Kidney tubule cell (primary cell): ENCODE data around the gene NKX2-2.
A peak's percentile ranks its signal among the peaks of the same experiment; 100 is the strongest.

Experiments
- DNase-seq: peaks from one replicate; pipeline ENCODE4 v3.0.0-alpha.2; 2018; ENCODE audit warnings: low spot score

NKX2-2 gene

DNA sequence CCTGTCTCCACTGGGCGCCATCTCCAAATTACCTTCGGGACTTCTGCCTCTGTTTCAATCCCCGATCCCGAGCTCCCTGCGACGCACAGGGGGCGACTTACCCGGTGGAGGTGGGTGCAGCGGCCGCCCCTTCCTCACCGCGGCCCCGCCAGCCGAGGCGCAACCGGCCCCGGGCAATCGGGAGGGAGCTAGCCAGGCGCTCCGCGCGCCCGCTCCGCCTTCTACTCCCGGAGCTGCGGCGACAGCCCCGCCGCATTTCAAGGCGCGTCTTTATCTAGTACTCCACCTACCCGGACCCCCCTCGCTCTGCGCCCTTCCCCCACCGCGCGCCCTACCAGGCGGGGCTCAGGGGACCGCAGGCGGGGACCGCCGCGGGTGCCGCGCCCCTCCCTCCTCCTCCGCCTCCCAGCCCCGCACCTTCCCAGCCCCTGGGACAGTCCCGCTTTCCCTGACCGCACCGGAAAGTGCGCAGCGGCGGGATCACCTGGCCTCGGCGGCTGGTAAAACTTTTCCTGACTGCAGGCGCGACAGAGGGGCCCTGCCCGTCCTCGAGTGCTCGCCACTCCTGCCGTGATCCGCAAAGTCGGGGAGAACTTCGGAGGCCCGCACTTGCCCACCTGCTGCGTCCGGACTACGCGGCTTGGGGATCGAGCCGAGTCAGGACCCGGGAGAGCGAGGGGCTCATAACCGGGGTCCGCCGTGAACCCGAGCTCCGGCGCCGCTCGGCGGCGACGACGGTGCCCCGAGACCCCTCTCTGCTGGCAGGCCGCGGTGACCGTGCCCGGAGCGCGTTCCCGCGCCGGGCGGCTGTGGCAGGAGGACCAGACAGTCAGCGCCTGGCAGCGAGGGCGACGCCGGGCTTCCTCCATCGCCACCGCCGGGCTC, 8.0 kb upstream of the NKX2-2 start:
- no peak for DNase-seq

DNA sequence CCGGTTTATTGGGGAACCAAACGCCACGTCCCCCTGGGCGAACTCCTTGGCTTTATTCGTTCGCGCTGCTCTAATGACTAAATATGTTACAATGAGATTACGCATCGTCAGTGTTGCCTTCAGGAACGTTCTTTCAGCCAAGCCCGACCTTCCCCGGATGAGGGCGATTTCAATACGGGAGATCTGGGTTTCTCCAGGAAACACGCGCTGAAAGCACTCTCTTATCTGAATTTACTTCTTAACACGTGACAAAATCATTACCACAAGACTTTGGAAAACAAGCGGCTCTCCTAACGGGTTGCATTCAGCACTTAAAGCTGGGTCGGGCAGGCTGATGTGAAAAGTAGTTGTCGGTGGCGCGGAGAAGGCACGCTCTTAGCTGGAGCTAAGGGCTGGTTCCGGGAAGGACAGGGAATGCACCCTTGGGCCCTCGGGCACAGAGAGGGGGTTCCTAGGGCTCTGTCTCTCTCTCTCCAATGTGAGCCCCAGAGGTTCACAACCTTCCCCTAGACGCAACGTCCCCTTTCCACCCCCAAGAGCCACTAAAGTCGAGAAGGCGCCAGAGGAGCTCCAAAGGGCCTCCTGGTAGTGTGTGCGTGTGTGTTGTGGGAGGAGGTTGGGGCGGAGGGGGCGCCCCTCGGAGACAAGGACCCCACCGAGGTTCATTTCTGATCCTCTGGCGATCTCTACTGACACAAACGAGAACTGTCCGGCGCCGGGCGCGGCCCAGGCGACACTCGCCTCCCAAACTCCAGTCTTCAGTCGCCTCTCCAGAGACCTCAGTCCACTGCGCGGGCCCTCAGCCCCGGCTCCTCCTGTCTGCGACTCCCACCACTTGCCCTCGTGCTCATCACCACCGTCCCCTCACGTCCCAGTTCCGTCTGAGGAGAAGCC, 7.1 kb upstream of the NKX2-2 start:
- DNase-seq: peak; percentile 20

DNA sequence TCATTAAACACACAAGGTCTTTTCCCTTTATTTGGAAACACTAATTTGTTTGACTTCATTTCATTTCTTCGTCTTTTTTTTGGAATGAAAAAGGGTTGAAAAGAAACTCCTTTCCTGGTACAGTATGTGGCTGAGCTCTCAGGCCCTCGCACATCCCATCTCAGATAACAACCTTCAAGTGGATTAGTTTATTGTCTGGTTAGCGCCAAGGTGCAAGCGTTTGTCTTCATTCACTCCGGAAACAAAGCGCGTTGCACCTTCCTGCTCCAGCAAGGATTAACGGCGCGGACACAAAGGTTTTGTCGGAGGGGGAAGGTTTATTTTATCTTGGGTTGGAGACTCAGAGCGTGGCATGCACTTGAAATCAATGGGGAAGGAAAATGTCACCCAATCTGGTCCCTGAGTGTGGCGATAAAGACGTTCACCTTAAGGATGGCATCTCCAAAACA, 5.3 kb upstream of the NKX2-2 start:
- no peak for DNase-seq

DNA sequence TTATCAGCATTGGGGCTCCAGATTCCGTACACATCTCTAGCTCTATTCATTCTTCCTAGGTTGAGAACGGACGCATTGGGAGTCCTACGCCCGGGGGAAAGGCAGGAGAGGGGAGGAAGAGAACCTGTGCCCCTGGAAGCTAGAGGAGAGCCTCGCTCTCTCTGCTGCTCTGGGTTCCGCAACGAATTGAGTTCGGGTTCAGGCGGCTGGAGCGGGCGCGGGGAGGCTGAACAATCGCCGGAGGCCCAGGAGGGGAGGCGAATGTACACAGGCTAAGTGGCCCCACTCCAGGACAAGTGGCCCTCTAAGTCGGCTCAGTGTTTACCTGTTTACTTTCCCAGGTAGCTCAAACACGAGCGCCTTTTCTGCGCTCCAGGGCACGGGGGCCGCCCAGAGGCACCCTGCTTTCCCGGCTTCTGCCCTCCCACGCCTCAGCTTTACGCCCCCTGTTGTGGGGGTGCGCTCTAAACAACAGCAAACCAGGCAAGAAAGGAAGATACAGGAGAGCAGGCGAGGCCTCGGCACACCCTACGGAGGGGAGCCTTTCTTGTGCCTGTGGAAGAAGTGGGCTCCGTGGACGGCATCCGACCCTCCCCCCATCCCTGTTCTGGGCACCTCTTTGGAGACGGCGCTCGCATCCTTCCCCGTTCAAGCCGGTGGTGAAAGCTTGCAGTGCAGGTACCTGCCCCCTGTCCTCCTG, 4.6 kb upstream of the NKX2-2 start:
- DNase-seq: no peak

DNA sequence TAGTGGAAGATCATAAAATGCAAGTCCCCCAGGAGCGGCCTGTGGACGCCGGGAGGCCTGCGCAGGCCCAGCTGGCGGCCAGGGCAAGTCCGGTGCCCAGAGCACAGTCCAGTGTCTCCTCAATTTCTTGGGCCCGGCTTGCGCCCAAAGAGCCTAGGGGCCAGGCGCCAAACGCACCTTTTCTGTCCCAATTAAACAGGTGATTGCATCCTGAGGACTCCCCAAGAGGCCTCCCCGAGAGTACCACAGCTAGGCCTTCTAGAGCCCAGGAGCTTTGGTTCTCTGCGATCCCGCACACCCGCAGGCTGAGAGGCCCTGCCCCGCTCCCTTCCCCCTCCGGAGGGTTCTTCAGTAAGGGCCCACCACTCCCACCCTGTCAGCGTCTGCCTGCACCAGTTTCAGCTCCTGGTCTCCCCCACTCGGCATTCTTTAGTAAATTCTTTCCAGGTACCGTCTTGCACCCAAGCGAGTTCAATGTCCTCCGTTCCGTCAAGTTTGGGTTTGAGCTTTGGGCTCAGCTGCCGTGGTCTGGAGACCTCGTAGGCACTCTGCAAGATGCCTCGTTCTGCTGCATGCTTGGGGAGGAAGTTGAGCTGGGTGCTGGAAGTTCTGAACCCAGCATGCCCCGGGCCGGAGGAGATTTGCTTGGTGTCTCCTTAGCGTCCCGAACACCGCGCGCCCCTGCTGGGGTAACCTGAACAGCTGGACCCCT, 3.9 kb upstream of the NKX2-2 start:
- DNase-seq: no peak

DNA sequence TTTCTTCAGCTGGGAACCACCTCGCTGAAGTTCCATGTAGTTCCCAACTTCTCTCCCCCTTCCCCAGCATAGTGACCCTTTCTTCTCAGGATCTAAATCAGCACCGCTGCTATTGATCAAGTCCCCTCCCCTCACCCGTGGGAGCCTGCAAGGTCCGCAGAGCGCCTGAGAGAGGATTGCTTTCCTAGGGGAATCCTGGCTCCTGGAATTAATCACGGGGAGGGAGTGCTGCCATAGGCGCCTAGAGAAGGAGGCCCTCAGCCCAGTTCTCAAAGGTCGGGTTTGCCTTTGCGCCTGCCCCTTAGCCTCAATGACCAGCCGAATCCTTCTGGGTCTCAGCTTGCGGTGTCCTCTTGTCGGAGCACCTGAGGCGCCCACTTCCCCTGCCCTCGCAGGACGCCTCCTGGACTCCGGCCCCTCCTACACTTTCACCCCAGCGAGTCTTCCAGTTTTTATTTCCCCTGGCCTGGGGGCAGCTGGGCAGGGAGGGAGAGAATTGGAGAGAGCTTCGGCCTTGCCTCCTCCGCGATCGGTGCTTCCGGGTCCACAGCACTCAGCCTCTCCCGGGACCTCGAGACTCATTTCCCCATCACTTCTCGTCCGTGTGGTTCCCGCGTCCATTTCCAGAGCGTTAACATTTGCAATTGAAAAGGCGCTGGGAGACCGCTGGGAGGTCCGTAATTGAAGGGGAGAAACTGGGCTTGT, 3.1 kb upstream of the NKX2-2 start:
- no peak for DNase-seq

DNA sequence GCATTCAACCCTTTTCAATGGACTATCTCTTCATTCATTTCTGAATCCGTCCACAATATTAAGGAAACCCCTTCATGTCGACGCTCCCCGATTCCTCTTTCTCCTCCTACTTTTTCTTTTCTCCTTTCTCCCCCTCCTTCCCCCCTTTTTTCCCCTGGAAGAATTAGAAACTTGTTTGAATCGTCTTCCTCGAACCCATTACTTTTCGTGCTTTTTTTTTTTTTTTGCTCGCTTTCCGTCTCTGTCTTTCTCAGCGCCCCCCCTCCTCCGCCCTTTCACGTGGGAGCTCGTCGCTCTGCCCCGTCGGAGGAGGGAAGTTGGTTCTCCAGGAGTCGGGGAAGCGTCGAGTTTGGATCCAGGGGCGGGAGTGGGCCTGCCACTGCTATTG, 2.3 kb upstream of the NKX2-2 start:
- DNase-seq: no peak

DNA sequence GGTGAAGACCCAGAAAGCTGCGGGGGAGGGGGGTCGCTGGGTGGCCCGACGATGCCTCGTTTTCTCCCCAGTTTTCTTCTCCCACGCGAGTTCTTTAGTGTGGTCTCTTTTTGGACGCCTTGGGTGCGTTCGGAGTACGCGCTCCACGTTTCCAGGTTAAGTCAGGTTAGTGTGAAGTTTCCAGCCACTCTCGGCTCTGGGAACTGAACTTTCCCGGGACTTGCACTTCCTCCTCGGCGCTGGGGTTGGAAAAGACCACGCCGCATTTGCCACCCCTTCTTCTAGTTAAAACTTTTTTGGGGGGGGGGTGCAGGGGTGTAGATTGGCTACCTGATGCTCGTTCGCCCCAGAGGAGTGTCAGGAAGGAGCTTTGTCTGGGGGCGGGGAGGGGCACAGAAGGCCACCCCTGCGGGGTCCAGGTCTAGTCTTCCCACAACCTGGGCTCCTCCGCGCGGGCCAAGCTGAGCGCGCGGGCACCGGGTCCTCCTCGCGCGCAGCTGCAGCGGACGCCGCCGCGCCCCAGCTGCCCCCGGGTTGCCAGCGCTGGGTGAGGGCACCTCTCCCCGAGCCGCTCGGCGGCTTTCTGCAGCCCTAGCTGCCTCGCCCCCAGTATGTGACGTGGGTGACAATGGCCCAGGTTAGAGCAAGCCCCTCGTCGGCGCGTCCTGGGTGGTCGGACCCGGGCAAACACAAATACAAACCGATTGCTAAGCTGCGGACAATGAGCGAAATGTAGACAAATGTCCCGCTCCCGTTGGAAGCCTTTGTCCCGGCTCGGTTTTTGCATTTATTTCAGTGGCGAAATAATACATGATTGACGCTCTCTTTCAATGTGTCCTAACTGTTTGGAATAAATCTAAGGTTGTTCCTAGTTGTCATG, 1.7 kb upstream of the NKX2-2 start:
- DNase-seq: no peak

DNA sequence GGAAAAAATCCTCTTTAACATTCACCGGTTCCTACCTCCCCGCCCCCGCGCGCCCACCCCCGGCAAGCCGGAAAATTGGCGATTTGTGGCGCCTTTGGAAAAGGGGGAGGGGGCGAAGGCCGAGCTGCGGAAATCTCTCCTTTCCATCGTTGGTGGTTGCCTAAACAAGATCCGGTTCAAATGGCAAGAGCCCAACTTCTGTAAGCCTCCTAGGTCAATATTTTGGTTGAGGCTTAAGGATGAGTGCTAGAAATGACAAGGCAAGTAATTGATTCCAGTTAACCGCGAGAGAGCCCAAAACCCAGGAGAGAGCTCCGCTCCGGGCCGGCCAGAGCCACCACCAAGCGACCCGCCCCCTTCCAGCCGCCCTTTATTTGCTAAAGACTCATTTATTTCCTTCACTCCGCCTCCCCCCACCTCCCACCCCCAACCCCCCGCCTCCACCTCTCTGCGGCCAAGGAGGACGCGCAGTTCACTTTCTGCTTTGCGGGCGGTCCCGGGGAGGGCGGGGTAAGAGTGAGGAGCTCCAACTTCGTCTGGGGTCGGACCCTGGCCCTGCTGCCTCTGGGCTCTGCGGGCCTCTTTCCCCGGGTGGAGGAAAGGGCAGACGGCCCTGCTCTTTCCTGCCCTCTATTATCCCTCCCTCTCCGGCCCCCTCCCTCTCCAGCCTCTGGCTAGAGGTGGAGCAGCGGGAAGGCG, 838 bp upstream of the NKX2-2 start:
- no peak for DNase-seq

DNA sequence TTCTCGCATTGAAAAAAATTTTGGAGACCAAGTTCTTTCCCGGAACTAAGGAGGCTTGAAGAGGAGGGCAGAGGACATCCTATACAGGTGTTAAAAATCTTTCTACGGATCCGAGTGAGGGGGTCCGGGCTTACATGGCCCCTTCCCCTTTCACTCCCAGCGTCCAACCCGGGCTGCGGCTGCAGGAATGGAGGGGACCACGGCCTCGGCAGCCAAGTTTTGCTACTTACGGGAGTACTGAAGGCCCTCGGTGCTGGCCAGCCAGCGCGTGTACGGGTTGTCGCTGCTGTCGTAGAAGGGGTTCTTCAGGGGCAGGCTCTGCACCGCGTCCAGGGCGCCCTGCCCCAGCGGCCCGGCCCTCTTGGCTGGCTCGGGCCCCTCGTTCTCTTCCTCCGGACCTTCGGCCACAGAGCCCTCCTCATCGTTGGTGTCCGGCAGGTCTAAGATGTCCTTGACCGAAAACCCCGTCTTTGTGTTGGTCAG, 642 bp downstream of the NKX2-2 start:
- DNase-seq: no peak

DNA sequence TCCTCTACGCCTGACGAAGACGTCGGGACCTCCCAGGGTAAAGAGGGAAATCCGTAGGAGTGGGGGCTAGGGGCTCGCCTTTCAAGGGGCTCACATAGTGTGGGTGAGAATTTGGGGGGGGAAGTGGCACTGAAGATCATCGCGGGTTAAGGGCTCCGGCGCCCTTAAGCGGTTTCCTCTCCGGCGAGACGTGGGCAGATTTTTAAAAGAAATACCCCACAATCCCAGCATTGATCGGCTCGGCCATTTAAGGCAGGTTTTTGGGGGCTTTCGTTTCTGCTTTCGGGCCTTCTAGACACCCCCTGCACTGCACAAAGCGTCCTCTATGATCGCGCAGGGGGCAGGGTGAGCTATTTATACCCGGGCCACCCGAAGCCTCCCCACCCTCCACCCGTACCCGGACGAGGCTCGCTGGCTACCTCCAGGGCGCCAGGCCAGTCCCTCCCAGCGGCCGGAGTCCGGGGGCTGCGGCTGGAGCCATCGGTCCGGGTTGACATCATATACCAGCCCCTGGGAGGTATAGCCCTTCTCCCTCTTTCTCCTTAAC, 1.2 kb downstream of the NKX2-2 start:
- DNase-seq: no peak

DNA sequence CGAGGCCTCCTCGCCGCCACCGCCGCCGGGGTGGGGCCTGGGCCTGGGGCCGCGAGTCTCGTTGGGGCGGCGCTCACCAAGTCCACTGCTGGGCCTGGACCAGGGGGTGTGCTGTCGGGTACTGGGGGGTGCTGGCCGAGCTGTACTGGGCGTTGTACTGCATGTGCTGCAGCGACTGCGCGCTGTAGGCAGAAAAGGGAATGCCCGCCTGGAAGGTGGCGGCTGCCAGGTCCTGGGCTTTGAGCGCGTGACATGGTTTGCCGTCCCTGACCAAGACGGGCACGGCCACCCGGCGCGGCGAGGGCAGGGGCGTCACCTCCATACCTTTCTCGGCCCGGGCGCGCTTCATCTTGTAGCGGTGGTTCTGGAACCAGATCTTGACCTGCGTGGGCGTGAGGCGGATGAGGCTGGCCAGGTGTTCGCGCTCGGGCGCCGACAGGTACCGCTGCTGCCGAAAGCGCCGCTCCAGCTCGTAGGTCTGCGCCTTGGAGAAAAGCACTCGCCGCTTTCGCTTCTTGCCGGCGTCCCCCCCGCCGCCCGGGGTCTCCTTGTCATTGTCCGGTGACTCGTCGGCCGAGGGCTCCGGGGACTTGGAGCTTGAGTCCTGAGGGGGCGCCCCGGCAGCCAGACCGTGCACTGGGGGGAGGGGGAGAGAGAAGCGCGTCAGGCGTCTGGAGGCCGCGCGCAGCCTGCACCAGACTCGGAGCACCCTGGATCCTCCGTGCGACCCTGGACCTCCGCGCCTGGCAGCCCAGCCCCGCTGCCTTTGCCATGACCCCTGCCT, 1.8 kb downstream of the NKX2-2 start:
- DNase-seq: no peak

DNA sequence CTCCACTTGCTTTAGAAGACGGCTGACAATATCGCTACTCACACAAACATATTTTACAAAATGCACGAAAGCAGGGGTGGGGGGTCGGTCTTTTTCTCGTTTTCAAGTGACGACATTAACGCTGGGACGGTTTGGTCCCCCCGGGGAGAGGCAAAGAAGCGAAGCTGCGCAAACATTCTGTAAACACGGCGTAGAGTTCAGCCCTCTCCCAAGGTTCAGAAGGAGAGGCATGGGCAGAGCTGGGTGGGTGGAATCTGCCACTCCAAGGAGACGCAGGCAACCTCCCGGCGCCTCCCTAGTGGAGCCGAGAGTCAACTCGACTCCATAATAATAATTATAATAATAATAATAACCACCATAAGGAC, 2.4 kb downstream of the NKX2-2 start:
- DNase-seq: no peak

DNA sequence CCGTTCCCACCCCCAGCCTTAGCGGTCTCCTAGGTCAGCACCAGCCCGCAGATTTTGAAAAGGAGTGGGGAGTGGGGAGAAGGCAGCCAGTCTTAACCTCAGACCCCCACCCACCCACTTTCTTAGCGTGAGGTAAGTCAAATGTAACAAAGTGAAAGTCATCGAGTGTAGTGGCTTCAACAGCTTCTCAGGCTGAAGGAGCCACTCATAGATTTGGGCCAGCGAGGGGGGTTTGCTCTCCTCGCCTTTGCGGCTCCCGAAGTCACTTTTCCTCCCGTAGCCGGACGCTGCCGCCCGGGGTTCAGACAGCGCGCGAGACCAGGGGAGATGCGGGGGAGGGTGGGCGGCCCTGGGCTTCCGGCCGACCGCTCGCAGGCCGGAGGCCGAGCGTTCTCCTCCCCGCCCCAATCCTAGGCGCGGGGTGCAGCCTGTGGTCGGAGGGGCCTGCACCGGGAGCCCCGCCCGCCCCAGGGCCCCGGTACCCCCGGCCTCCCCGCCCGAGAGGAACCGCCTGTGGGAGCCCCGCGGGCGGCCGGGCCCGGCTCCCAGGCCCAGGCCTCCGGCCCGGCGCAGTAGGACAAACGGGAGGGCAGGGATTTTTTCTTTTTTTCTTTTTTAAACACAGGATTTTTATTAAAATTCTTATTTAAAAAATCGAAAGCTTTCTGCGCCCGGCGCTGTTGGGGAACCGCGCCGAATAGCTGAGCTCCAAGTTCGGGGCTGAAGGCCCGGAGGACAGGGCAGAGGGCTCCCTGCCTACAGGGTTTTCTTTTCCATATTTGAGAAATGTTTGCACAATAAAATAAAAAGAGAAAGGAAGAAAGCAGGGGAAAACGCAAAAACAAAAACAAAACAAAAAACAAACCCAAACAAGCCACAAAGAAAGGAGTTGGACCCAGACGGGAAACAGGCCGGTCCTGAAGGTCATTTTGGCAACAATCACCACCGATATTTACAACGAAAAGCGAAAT, 3.2 kb downstream of the NKX2-2 start:
- no peak for DNase-seq

DNA sequence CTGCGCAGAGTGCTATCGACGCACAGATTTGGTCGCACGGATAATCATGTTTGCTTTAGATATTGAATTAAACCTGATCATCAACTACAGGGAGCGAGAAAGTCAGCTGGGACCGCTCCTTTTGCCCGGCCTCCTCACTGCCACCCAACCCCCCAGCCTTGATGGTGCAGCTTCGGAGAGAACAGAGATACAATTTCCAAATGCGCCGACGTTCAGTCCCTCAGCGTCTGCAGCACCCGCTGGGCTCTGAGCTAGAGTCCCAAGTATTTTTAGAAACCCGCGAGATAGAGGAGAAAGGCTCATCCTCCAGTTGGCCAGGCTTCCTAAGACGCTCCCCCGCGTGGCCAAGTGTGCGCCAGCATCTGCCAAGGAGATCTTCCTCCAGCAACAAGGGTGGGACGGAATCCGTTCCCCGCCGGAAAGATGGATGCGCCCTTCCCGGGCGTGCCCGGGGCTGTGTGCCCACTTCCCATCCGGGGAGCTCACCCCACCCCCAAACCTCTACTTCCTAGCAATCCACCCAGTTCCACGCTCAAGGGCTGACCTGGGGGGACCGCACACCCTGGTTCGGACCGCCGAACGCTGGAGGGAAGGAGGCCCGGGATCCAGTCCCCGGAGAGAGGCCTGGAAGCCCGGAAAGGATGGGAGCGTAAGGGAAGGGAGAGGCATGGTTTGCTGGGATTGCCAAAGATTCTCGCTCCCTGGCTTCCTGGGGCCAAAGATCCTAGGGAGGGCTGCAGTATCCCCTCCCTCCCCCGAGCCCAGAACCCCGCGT, 4.1 kb downstream of the NKX2-2 start:
- DNase-seq: peak; percentile 32

DNA sequence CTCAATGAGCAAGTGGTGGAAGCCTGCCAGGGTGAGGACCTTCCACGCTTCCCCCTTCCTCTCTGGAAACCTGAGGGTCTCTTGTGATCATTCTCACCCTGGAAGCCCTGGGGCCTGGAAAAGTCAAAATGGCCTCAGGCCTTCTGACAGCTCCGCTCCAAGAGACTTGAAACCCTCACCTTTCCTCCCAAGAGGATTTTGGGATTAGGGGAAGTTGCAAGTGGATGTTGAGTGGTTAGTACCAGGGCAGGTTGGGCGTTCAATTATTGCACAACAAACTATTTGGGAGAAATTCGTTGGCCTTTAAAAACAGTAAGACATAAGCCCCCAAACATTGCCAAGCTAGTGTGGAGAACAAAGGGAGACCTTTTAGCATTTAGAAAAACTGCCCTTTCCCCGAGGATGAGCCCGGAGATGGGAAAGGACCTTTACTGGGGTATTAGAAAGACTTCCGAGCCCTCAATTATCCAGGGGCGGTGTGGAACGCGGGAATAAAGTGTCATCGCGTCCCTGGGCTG, 4.7 kb downstream of the NKX2-2 start:
- no peak for DNase-seq
